HG03442 (cell line): ENCODE measurements around the gene ZMIZ2.
A peak's percentile ranks its signal among the peaks of the same experiment; 100 is the strongest.
"Not testable (repeated sequence)": the region's sequence is repeated elsewhere in the genome, so short reads cannot be mapped to it uniquely, and the experiment has no call there.

Source experiments
- ATAC-seq: cut with Tn5 transposase; IDR thresholded peaks from one replicate; pipeline ENCODE4 v1.9.1; 2021; ENCODE audit warnings: mild to moderate bottlenecking, moderate library complexity; ENCODE audit not compliant: unreplicated experiment

The ZMIZ2 gene

DNA sequence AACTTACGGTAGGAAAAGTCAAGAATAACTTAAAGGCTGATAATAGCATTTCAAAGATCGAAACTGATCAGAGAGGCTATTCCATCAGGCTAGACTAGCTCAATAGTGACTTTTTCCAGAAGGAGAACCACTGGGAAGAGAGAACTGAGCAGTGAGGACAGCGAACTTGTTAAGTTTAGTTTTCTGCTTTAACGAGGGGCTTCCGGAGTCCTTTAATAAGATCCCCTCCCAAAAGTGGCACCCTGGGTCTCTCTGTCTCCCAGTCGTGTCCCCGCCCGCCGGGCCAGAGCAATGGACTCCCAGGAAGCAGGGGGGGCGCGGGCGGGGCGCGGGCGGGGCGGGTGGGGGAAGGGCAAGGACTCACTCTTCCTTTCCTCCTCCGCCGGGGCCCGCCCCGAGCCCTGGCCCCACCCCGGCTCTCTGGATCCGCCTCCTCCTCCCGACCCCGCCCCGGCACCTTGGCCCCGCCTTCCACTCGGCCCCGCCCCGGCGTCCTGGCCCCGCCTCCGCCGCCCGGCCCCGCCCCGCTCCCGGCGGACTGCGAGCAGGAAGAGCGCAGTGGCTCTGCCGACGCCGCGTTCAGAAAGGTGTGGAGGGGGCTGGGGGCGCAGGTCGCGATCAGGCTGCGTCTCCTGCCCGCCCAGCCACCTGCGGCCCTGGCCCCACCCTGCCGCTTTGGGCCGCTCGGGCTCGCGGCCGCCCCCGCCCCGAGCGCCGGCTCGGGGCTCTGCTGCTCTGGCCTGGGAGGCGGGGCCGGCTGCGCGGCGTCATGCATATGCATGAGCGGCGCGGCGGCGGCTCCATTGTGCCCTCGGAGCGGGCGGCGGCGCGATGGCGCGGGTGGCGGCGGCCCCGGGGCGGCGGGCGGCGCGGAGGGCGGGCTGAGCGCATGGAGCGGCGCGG lies at the start of gene ZMIZ2:
Gene ZMIZ2, plus strand, starts transcription at position 803 of the 903 bp plus-strand sequence. CDS start 7,403 bp downstream, outside the sequence.
- ATAC-seq, result peak; percentile 58

- not testable (repeated sequence) for ATAC-seq
Observed at GRCh38 chr7:44699598-44699997, 49.0 kb upstream of the ZMIZ2 start.

- no peak for ATAC-seq
Observed at GRCh38 chr7:44700322-44700721, 48.3 kb upstream of the ZMIZ2 start.

GRCh38 chr7:44703391-44703790 lies 45.3 kb upstream of the ZMIZ2 start:
- not testable (repeated sequence) for ATAC-seq

GRCh38 chr7:44703921-44704320 lies 44.7 kb upstream of the ZMIZ2 start:
- ATAC-seq, result no peak

DNA sequence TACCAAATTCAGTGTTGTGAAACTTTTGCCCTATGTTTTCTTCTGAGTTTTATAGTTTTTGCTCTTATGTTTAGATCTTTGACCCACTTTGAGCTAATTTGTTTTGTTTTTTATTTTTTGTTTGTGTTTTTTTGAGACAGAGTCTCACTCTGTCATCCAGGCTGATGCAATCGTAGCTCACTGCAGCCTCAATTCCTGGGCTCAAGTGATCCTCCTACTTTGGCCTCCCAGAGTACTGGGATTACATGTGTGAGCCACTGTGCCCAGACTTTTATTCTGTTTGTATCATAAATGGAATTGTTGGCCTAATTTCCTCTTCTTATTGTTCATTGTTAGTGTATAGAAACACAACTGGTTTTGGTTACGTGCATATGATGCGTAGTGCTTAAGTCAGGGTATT lies 43.2 kb upstream of the ZMIZ2 start:
- no peak for ATAC-seq

DNA sequence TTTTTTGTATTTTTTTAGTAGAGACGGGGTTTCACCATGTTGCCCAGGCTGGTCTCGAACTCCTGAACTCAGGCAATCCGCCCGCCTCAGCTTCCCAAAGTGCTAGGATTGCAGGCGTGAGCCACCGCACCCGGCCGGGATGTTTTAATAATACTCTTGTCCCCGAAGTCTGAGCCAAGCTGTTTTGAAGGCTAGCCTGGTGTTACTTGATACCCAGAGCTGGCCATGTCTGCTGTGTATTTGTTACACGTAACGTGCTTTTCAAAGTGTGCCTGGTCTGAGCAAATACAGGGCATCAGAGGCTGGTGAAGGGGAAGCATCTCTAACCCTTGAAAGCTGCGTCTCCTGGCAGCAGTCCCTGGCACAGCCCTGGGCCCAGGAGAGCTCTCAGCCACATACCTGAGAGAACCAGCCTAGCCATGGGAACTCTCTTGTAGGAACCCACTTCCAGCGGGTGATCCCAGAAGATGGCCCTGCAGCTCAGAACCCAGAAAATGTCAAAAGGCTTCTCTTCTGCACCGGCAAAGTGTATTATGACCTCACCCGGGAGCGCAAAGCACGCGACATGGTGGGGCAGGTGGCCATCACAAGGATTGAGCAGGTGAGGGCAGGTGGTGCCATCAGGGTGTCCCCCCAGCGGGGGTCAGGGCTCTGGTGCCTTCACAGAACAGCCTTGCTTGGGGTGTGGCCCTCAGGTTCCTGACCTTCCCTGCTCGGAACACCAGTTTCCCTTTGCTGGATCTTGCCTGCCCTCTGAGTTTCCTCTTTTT lies 41.7 kb upstream of the ZMIZ2 start:
- ATAC-seq, result no peak

GRCh38 chr7:44707558-44708230 lies 41.0 kb upstream of the ZMIZ2 start:
- ATAC-seq, result no peak

- ATAC-seq, result no peak
Observed at GRCh38 chr7:44709011-44709915, 39.4 kb upstream of the ZMIZ2 start.

DNA sequence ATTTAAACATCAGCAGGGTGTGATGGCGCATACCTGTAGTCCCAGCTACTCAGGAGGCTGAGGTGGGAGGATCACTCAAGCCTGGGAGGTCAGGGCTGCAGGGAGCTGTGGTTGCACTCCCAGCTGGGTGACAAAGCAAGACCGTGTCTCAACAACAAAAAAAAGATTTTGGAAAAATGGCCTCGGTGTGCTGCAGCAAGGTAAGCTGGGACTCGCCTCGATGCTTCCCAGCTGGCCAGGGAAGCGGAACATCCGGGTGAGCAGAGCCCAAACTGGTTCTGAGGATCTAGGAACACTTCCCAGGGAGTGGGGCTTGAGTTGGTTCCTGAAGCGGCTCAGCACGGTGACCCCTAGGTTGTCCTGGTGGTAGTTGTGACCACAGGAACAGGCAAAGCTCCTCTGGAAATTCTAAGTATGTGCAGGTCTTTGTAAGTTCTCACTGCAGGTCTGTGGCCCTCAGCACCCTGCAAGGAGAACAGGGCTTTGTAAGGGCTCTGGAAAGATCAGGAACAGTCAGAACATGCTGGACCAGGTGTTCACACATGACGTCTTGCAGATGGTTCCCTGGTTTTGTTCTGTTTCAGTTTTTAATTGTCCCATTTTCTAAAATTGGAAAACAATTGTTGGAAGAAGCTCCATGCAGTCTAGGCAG lies 38.6 kb upstream of the ZMIZ2 start:
- no peak for ATAC-seq

GRCh38 chr7:44711528-44711927 lies 37.1 kb upstream of the ZMIZ2 start:
- ATAC-seq, result no peak

DNA sequence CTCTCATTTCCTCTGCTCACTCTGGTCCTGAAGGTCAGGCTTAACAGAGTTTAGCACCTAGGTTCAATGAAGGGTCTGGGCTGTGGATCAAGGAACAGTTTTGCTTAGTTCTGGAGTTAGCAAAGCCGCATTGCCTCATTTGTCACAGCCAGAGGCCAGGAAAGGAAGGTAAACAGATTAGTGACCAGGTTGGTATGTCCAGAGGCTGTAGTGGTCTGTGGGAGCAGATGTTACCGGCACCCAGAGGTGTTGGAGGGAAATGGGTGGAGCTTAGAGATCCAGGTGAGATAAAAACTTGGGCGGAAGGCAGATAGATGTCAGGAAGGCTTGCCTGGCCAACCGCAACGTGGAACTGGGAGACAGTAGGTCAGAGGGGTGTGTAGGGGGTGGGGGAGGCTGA lies 36.6 kb upstream of the ZMIZ2 start:
- no peak for ATAC-seq

DNA sequence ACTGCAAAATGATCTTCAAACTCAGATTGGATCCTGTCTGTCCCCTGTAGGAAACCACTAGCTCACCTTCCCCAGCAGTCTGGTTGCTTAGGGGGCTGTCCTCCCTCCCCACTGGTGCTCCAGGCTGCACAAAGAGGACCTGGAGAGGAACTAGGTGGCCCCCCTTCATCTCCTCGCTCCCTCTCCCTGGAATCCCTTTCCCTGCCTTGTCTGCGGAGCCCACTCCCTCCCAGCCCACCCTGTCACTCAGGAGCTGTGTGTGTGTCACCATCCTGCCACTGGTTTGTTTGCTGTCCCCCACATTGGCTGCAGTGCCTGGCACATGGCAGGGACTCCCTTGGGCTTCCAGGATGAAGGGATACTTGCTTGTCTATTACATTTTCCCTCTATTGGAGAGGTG lies 35.5 kb upstream of the ZMIZ2 start:
- no peak for ATAC-seq

DNA sequence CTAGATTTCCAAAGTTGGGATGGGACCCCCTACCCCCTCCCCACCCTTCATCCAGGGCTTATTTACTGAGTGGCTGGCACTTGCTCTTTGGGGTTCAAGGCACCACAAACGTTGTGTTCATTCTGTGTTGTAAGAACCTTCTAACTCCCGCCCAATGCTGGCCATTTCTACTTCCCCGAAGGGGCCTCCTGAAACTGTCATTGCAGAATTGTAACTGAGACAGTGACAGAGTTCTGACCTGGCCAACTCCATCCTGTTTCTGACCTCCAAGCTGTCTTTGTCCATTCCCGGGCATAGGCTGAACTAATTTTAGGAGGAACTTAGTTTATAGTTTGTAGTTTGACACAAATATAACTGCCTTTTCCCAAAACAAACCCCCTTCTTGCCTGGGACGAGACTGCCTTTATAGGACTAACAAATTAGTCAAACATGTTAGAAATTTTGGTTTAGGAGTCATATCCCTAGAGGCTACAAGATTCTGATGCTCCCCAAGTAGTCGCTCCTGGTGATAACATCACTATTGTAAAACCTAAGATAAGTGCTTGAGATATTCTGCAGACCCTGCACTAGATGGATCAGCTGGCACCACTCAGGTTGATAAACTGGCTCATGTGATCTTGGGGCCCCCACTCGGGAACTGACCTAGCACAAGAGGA lies 34.8 kb upstream of the ZMIZ2 start:
- ATAC-seq, result no peak

DNA sequence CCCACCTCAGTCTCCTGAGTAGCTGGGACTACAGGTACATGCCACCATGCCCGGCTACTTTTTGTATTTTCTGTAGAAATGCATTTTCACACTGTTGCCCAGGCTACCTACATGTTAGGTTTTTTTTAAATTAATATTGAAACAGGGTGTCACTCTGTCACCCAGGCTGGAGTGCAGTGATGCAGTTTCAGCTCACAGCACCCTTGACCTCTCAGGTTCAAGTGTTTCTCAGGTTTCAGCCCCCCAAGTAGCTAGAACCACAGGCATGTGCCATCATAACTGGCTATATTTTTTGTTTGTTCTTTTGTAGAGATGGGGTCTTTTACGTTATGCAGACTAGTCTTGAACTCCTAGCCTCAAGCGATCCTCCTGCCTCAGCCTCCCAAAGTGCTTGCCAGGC lies 32.4 kb upstream of the ZMIZ2 start:
- ATAC-seq, result no peak

DNA sequence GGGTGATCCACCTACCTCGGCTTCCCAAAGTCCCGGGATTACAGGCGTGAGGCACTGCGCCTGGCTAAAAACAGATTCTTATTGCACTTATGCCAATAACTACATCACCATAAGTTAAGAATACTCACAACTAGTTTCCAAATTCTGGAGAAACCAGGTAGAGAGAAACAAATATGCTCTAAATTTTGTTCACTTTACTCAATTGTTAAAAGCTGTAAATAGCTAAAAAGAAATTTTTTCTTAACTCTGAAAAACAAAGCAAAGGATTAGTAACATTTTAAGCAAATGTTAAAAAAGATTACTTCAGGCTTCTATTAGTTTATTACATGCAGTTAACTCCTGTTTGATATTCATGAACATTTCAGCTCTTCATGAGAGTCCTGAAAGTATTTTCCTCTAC lies 28.3 kb upstream of the ZMIZ2 start:
- ATAC-seq, result no peak

GRCh38 chr7:44724276-44724675 lies 24.4 kb upstream of the ZMIZ2 start:
- ATAC-seq, result no peak

GRCh38 chr7:44726250-44726649 lies 22.4 kb upstream of the ZMIZ2 start:
- ATAC-seq, result not testable (repeated sequence)

DNA sequence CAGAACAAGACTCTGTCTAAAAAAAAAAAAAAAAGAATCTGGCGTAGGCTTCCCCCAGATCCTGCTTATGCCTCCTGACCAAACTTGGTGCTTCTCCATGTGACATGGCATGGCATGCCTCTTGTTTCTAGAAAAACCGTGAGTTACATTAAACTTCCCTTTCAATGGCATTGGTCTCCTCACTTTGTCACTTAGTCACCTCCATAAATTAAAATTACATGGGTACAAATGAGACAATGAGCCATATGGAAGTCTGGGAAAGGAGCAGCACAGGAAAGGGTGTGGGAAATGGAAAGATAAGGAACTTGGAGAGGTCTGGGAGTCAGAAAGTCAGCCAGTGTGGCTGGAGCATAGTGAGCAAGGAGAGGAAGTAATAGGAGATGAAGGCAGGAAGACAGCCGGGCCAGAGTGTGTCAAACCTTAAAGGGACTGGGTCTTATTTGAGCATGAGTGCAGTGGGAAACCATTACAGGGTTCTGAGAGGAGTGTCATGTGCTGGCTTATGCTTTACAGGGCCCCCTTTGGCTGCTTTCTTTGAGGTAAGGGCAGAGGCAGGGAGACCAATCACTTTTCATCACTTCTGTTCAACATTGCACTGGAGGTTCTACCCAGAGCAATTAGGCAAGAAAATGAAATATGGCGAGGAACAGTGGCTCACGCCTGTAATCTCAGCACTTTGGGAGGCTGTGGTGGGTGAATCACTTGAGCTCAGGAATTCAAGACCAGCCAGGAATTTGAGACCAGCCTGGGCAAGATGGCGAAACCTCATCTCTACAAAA lies 21.3 kb upstream of the ZMIZ2 start:
- no peak for ATAC-seq
